ENCODE measurements around the gene CCND2. TPM values are rescaled to one million over a fixed set of nuclear protein-coding genes. Genes with fewer than 3 reads are reported as not detected.
"Not testable (repeated sequence)": the region's sequence is repeated elsewhere in the genome, so short reads cannot be mapped to it uniquely, and the experiment has no call there.

Gene CCND2
- total RNA-seq, 1 donor from 2014 or later: 115 TPM

- Histone ChIP-seq H3K27me3 (ENCODE audit: control insufficient read depth, insufficient read depth, low read length) (peaks cover 3% of the 10 kb centered on the region), H3K4me3 (ENCODE audit: low read depth, low read length) (no peak overlapping the region), H3K36me3 (ENCODE audit: control insufficient read depth, insufficient read depth, low read length) (no peaks in the 10 kb centered on the region)
- DNase-seq (ENCODE audit: low read depth): no peak
- FAIRE-seq: no peak
- TF ChIP-seq CTCF (IDR thresholded peaks at IDR 0.05; ENCODE audit: insufficient read depth, low read length, severe bottlenecking): no peak
Measured at GRCh38 chr12:4242595-4242994, 31.0 kb upstream of the CCND2 start.

- no peak for TF ChIP-seq CTCF (IDR thresholded peaks at IDR 0.05; ENCODE audit: insufficient read depth, low read length, severe bottlenecking)
- FAIRE-seq (no peak), DNase-seq (ENCODE audit: low read depth) (no peak)
Measured at GRCh38 chr12:4243091-4243490, 30.5 kb upstream of the CCND2 start.

GRCh38 chr12:4243491-4244100 is 30.0 kb upstream of the CCND2 start:
- not testable (repeated sequence) for DNase-seq (ENCODE audit: low read depth); H3K27me3 ChIP-seq (ENCODE audit: control insufficient read depth, insufficient read depth, low read length); H3K36me3 ChIP-seq (ENCODE audit: control insufficient read depth, insufficient read depth, low read length); H3K4me3 ChIP-seq (ENCODE audit: low read depth, low read length)
- peak; percentile 60 for FAIRE-seq

More at GRCh38 chr12:4243091-4243490, 30.5 kb upstream of the CCND2 start:
- Histone ChIP-seq H3K4me3 (ENCODE audit: low read depth, low read length) (no peak overlapping the region), H3K36me3 (ENCODE audit: control insufficient read depth, insufficient read depth, low read length) (no peaks in the 10 kb centered on the region), H3K27me3 (ENCODE audit: control insufficient read depth, insufficient read depth, low read length) (peaks cover 3% of the 10 kb centered on the region)

GRCh38 chr12:4244868-4245267 is 28.7 kb upstream of the CCND2 start:
- no peak for TF ChIP-seq CTCF (IDR thresholded peaks at IDR 0.05; ENCODE audit: insufficient read depth, low read length, severe bottlenecking)
- Histone ChIP-seq H3K4me3 (ENCODE audit: low read depth, low read length) (no peak overlapping the region), H3K36me3 (ENCODE audit: control insufficient read depth, insufficient read depth, low read length) (no peaks in the 10 kb centered on the region), H3K27me3 (ENCODE audit: control insufficient read depth, insufficient read depth, low read length) (peaks cover 3% of the 10 kb centered on the region)
- DNase-seq (ENCODE audit: low read depth): no peak
- FAIRE-seq: peak; percentile 7

- H3K27me3 ChIP-seq (ENCODE audit: control insufficient read depth, insufficient read depth, low read length): peaks cover 3% of the 10 kb centered on the region
- no peak overlapping the region for H3K4me3 ChIP-seq (ENCODE audit: low read depth, low read length)
- no peak for DNase-seq (ENCODE audit: low read depth)
- H3K36me3 ChIP-seq (ENCODE audit: control insufficient read depth, insufficient read depth, low read length): no peaks in the 10 kb centered on the region
- no peak for FAIRE-seq
- TF ChIP-seq CTCF (IDR thresholded peaks at IDR 0.05; ENCODE audit: insufficient read depth, low read length, severe bottlenecking): no peak
Measured at GRCh38 chr12:4245446-4245845, 28.1 kb upstream of the CCND2 start.

GRCh38 chr12:4246116-4246515 is 27.4 kb upstream of the CCND2 start:
- Histone ChIP-seq H3K36me3 (ENCODE audit: control insufficient read depth, insufficient read depth, low read length) (no peaks in the 10 kb centered on the region), H3K4me3 (ENCODE audit: low read depth, low read length) (no peak overlapping the region), H3K27me3 (ENCODE audit: control insufficient read depth, insufficient read depth, low read length) (no peaks in the 10 kb centered on the region)
- no peak for TF ChIP-seq CTCF (IDR thresholded peaks at IDR 0.05; ENCODE audit: insufficient read depth, low read length, severe bottlenecking)
- FAIRE-seq: no peak
- no peak for DNase-seq (ENCODE audit: low read depth)

Measured in bronchial epithelial cell (primary cell).